Measurements from ENCODE around the gene ACTR3C. TPM values are rescaled to one million over a fixed set of nuclear protein-coding genes. Genes with fewer than 3 reads are reported as not detected.
"Not testable (repeated sequence)": the region's sequence is repeated elsewhere in the genome, so short reads cannot be mapped to it uniquely, and the experiment has no call there.

Gene ACTR3C
- total and polyA plus RNA-seq, 2 of the 13 experiments (the other 11 are each of a cell fraction or from before 2014, with no cell fraction given): 3.8 to 7.5 TPM

- POLR2A ChIA-PET; CTCF ChIA-PET (ENCODE audit: low intra/inter-chr PET ratio, low total read pairs); intact Hi-C loops (cut with micrococcal nuclease; ENCODE audit: unreplicated experiment); H2AFZ ChIP-seq (ENCODE audit: low read length); H3K4me2 ChIP-seq (ENCODE audit: low read depth, low read length); H3K27ac ChIP-seq (ENCODE audit: extremely low read length, insufficient read depth, low read length); H3K9me3 ChIP-seq (ENCODE audit: low read length); H3K79me2 ChIP-seq (ENCODE audit: insufficient read depth, low read length); FAIRE-seq; DNase-seq (ENCODE audit: low spot score); BruUV-seq (replicated peaks); H3K9ac ChIP-seq (ENCODE audit: insufficient read depth, low read depth, low read length); H4K20me1 ChIP-seq (ENCODE audit: insufficient read depth, low read length); H3K36me3 ChIP-seq (replicated peaks in 1 of 2; ENCODE audit: control insufficient read depth in 1 of 2, insufficient read depth in 2 of 2, low read length in 2 of 2); H3K4me3 ChIP-seq (replicated peaks in 1 of 3; ENCODE audit: insufficient read depth in 1 of 3, low read depth in 2 of 3, low read length in 3 of 3); H3K27me3 ChIP-seq (ENCODE audit: control insufficient read depth in 1 of 2, insufficient read depth in 2 of 2, low read length in 2 of 2); H3K4me1 ChIP-seq (ENCODE audit: insufficient read depth, low read length); ATAC-seq: not testable (repeated sequence)
- in situ Hi-C loops (cut with HindIII; ENCODE audit: extremely low pct_ligation_motif_present, low pct_unique_long_range_greater_than_20kb): loop anchor here (25.0 kb wide), 1 partner anchor 464 kb away; no protein-coding TSS in a partner anchor
These were observed 25.4 kb downstream of the ACTR3C start for GRCh38 chr7:150297978-150298377.

GRCh38 chr7:150296802-150297201, 26.5 kb downstream of the ACTR3C start:
- H3K9me3 ChIP-seq (ENCODE audit: low read length); H3K4me2 ChIP-seq (ENCODE audit: low read depth, low read length); H3K36me3 ChIP-seq (replicated peaks in 1 of 2; ENCODE audit: control insufficient read depth in 1 of 2, insufficient read depth in 2 of 2, low read length in 2 of 2); H3K4me3 ChIP-seq (replicated peaks in 1 of 3; ENCODE audit: insufficient read depth in 1 of 3, low read depth in 2 of 3, low read length in 3 of 3); H3K4me1 ChIP-seq (ENCODE audit: insufficient read depth, low read length); DNase-seq (ENCODE audit: low spot score); H3K27me3 ChIP-seq (ENCODE audit: control insufficient read depth in 1 of 2, insufficient read depth in 2 of 2, low read length in 2 of 2); H4K20me1 ChIP-seq (ENCODE audit: insufficient read depth, low read length); H3K27ac ChIP-seq (ENCODE audit: extremely low read length, insufficient read depth, low read length); intact Hi-C loops (cut with micrococcal nuclease; ENCODE audit: unreplicated experiment); FAIRE-seq; H2AFZ ChIP-seq (ENCODE audit: low read length); POLR2A ChIA-PET; CTCF ChIA-PET (ENCODE audit: low intra/inter-chr PET ratio, low total read pairs); H3K9ac ChIP-seq (ENCODE audit: insufficient read depth, low read depth, low read length); H3K79me2 ChIP-seq (ENCODE audit: insufficient read depth, low read length); BruUV-seq (replicated peaks): not testable (repeated sequence)
- in situ Hi-C loops (cut with HindIII; ENCODE audit: extremely low pct_ligation_motif_present, low pct_unique_long_range_greater_than_20kb): loop anchor here (25.0 kb wide), 1 partner anchor 465 kb away; no protein-coding TSS in a partner anchor
- WGBS (ENCODE audit: low lambda C conversion rate): 23% methylated on average over 5 of the region's 10 CpGs
- ATAC-seq: peak; percentile 89
- TF ChIP-seq HNF4A (CRISPR knock-in tag; IDR thresholded peaks at IDR 0.05) (peak; percentile 10; the same call in 1 of the 2 replicates), RARA (CRISPR knock-in tag; IDR thresholded peaks at IDR 0.05) (peak; percentile 73), ZNF777 (CRISPR knock-in tag; IDR thresholded peaks at IDR 0.05) (peak; percentile 54; the same call in 1 of the 2 replicates)

GRCh38 chr7:150295614-150296013, 27.7 kb downstream of the ACTR3C start:
- H3K4me2 ChIP-seq (ENCODE audit: low read depth, low read length); H3K27ac ChIP-seq (ENCODE audit: extremely low read length, insufficient read depth, low read length); H4K20me1 ChIP-seq (ENCODE audit: insufficient read depth, low read length); intact Hi-C loops (cut with micrococcal nuclease; ENCODE audit: unreplicated experiment); H3K9ac ChIP-seq (ENCODE audit: insufficient read depth, low read depth, low read length); CTCF ChIA-PET (ENCODE audit: low intra/inter-chr PET ratio, low total read pairs); H3K79me2 ChIP-seq (ENCODE audit: insufficient read depth, low read length); H3K27me3 ChIP-seq (ENCODE audit: control insufficient read depth in 1 of 2, insufficient read depth in 2 of 2, low read length in 2 of 2); H3K4me1 ChIP-seq (ENCODE audit: insufficient read depth, low read length); DNase-seq (ENCODE audit: low spot score); FAIRE-seq; H3K9me3 ChIP-seq (ENCODE audit: low read length); POLR2A ChIA-PET; H3K36me3 ChIP-seq (replicated peaks in 1 of 2; ENCODE audit: control insufficient read depth in 1 of 2, insufficient read depth in 2 of 2, low read length in 2 of 2); H3K4me3 ChIP-seq (replicated peaks in 1 of 3; ENCODE audit: insufficient read depth in 1 of 3, low read depth in 2 of 3, low read length in 3 of 3); BruUV-seq (replicated peaks); H2AFZ ChIP-seq (ENCODE audit: low read length): not testable (repeated sequence)
- WGBS (ENCODE audit: low lambda C conversion rate): 69% methylated on average over 2 of the region's 8 CpGs
- ATAC-seq: peak; percentile 95
- in situ Hi-C loops (cut with HindIII; ENCODE audit: extremely low pct_ligation_motif_present, low pct_unique_long_range_greater_than_20kb): loop anchor here (25.0 kb wide), 1 partner anchor 467 kb away; no protein-coding TSS in a partner anchor

GRCh38 chr7:150295027-150295426, 28.3 kb downstream of the ACTR3C start:
- H3K79me2 ChIP-seq (ENCODE audit: insufficient read depth, low read length); FAIRE-seq; CTCF ChIA-PET (ENCODE audit: low intra/inter-chr PET ratio, low total read pairs); H3K9ac ChIP-seq (ENCODE audit: insufficient read depth, low read depth, low read length); H3K4me1 ChIP-seq (ENCODE audit: insufficient read depth, low read length); H3K4me3 ChIP-seq (replicated peaks in 1 of 3; ENCODE audit: insufficient read depth in 1 of 3, low read depth in 2 of 3, low read length in 3 of 3); H2AFZ ChIP-seq (ENCODE audit: low read length); BruUV-seq (replicated peaks); H3K27me3 ChIP-seq (ENCODE audit: control insufficient read depth in 1 of 2, insufficient read depth in 2 of 2, low read length in 2 of 2); intact Hi-C loops (cut with micrococcal nuclease; ENCODE audit: unreplicated experiment); ATAC-seq; H3K36me3 ChIP-seq (replicated peaks in 1 of 2; ENCODE audit: control insufficient read depth in 1 of 2, insufficient read depth in 2 of 2, low read length in 2 of 2); DNase-seq (ENCODE audit: low spot score); H3K27ac ChIP-seq (ENCODE audit: extremely low read length, insufficient read depth, low read length); POLR2A ChIA-PET; H3K4me2 ChIP-seq (ENCODE audit: low read depth, low read length); H4K20me1 ChIP-seq (ENCODE audit: insufficient read depth, low read length); H3K9me3 ChIP-seq (ENCODE audit: low read length): not testable (repeated sequence)
- 91% methylated on average over 8 of the region's 8 CpGs for WGBS (ENCODE audit: low lambda C conversion rate)
- in situ Hi-C loops (cut with HindIII; ENCODE audit: extremely low pct_ligation_motif_present, low pct_unique_long_range_greater_than_20kb): loop anchor here (25.0 kb wide), 1 partner anchor 467 kb away; no protein-coding TSS in a partner anchor

Measured in HepG2 (cell line).